Calu3 (cell line): Measurements from ENCODE around the gene IKZF1. TPM values are rescaled to one million over a fixed set of nuclear protein-coding genes. Genes with fewer than 3 reads are reported as not detected.

Experiments used
- BruUV-seq: library from RNA; stranded (reverse); fragments of 400-500 nt; replicated peaks from 2 replicates; lab custom pipeline; 2021; lab: Mats Ljungman, UMichigan
- CTCF ChIA-PET: fragments of 300-600 bp; sonication (Branson Sonifier 250); formaldehyde crosslinking; loops from one replicate; lab custom pipeline; 2022; ENCODE audit warnings: antibody characterized with exemption; lab: Charles Lee
- DNase-seq: peaks from one replicate; pipeline ENCODE4 v3.0.0; 2022
- H3K27ac Mint-ChIP-seq: one replicate; pipeline ENCODE4 v1.8.0; 2022; ENCODE audit warnings: mixed read lengths; ENCODE audit not compliant: unreplicated experiment
- H3K27me3 Mint-ChIP-seq: one replicate; pipeline ENCODE4 v1.8.0; 2022; ENCODE audit warnings: mixed read lengths; ENCODE audit not compliant: unreplicated experiment
- H3K36me3 Mint-ChIP-seq: one replicate; pipeline ENCODE4 v1.8.0; 2022; ENCODE audit warnings: mild to moderate bottlenecking, moderate library complexity, mixed read lengths; ENCODE audit not compliant: insufficient read depth, unreplicated experiment
- H3K4me1 Mint-ChIP-seq: one replicate; pipeline ENCODE4 v1.8.0; 2022; ENCODE audit warnings: mild to moderate bottlenecking, low read depth, mixed read lengths; ENCODE audit not compliant: unreplicated experiment
- H3K4me3 Mint-ChIP-seq: one replicate; pipeline ENCODE4 v1.8.0; 2022; ENCODE audit warnings: mild to moderate bottlenecking, low read depth, moderate library complexity, mixed read lengths; ENCODE audit not compliant: unreplicated experiment
- H3K9me3 Mint-ChIP-seq: one replicate; pipeline ENCODE4 v1.8.0; 2022; ENCODE audit warnings: low read depth, mixed read lengths; ENCODE audit not compliant: unreplicated experiment
- CTCF ChIP-seq: fragments of 200-600 bp; IDR thresholded peaks from one replicate; pipeline ENCODE4 v1.8.0; 2022; ENCODE audit warnings: antibody characterized with exemption; ENCODE audit not compliant: unreplicated experiment
- intact Hi-C: fragments of 100-400 bp; cut with micrococcal nuclease; formaldehyde crosslinking; loops from one replicate; pipeline ENCODE4 v1.10.0; 2022; ENCODE audit not compliant: unreplicated experiment
- total RNA-seq: library from RNA; stranded (reverse); gene quantifications from 2 replicates; pipeline ENCODE4 v1.2.3, GENCODE V29; 2022

The IKZF1 gene
- total RNA-seq, 1 experiment from 2014 or later = 0.28 TPM

- intact Hi-C loops = no loop called here
- Mint-ChIP-seq H3K36me3 (no peaks in the 10 kb centered on the region), H3K27me3 (no peaks in the 10 kb centered on the region), H3K4me3 (no peak overlapping the region), H3K27ac (no peak overlapping the region), H3K4me1 (peaks cover 16% of the 10 kb centered on the region), H3K9me3 (no peaks in the 10 kb centered on the region)
- no TSS peak for BruUV-seq
- DNase-seq = no peak
- CTCF ChIA-PET = no interaction called here
- no peak for TF ChIP-seq CTCF
Observed at GRCh38 chr7:50431316-50431715, 126.8 kb downstream of the IKZF1 start.

DNA sequence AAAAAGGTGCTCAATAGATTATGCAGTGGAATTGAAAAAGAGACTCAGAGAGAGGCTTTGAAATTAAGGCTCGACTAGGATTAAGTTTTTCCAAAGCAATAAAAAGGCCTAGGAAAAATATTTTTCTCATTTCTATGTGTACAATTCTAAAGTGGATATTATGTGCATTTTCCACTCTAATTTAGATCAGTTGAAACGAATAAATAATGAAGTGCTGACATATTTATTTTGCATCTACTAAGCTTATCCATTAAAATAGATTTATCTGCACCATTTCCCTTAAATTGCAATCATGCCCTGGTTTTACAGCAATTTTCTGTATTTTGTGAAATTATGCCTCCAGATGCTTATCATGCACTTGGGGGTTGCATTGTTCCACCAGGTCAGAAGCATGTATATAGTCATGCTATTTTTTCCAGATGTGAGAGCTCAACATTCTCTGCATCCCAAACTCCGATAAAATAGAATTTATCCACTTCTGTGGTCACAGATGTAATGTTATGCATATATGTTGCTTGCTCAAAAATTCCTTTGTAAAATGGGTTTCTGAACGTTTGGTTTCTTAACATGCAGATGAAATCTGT lies 127.3 kb downstream of the IKZF1 start:
- H3K27ac Mint-ChIP-seq = no peak overlapping the region
- BruUV-seq = no TSS peak
- H3K4me3 Mint-ChIP-seq = no peak overlapping the region
- H3K4me1 Mint-ChIP-seq = peaks cover 16% of the 10 kb centered on the region
- H3K9me3 Mint-ChIP-seq = no peaks in the 10 kb centered on the region
- no peak for DNase-seq
- no peak for TF ChIP-seq CTCF
- H3K36me3 Mint-ChIP-seq = no peaks in the 10 kb centered on the region
- no peaks in the 10 kb centered on the region for H3K27me3 Mint-ChIP-seq
- CTCF ChIA-PET = no interaction called here
- intact Hi-C loops = no loop called here

GRCh38 chr7:50436133-50436806 lies 131.8 kb downstream of the IKZF1 start:
- Mint-ChIP-seq H3K36me3 (no peaks in the 10 kb centered on the region), H3K4me1 (peaks cover 17% of the 10 kb centered on the region), H3K4me3 (no peak overlapping the region), H3K27ac (peak overlapping the region; percentile 59), H3K9me3 (no peaks in the 10 kb centered on the region), H3K27me3 (no peaks in the 10 kb centered on the region)
- peak; percentile 25 for DNase-seq
- no TSS peak for BruUV-seq
- intact Hi-C loops = no loop called here
- CTCF ChIA-PET = interaction anchor here (0.5 to 1.0 kb wide), 3 partner anchors 9 to 32 kb away, joined by 3 to 5 read pairs (median 5); no protein-coding TSS in a partner anchor
- TF ChIP-seq CTCF = no peak

DNA sequence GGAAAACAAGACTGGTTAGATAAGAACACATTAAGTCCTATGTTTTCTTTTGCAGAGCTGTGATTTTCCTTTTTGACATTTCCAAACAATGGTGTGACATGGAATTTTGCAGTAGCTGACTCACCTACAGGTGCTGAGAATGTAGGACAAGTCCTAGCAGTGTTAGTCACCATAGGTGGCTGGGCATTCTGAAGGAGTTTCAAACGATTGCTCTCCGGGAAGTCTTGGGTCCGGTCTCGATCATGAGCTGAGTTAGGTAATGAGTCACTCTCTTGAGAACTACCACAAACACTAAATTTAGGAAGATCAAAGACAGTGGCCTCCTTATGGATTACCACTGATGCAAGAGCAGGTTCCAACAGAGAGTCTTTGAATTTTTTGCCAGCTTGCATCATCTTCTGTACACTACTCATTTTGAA lies 142.0 kb downstream of the IKZF1 start:
- H3K9me3 Mint-ChIP-seq = no peaks in the 10 kb centered on the region
- H3K27ac Mint-ChIP-seq = peak overlapping the region; percentile 75
- H3K4me1 Mint-ChIP-seq = peaks cover 29% of the 10 kb centered on the region
- no TSS peak for BruUV-seq
- CTCF ChIA-PET = interaction anchor here (0.6 to 1.8 kb wide), 10 partner anchors 10 to 1549 kb away, joined by 3 to 8 read pairs (median 4); no protein-coding TSS in a partner anchor
- intact Hi-C loops = no loop called here
- H3K4me3 Mint-ChIP-seq = peak overlapping the region; percentile 16
- TF ChIP-seq CTCF = no peak
- DNase-seq = peak; percentile 82
- H3K27me3 Mint-ChIP-seq = no peaks in the 10 kb centered on the region
- H3K36me3 Mint-ChIP-seq = peaks cover 42% of the 10 kb centered on the region
